Osteoblast (primary cell): ENCODE measurements around the gene ZNF814. TPM values are rescaled to one million over a fixed set of nuclear protein-coding genes. Genes with fewer than 3 reads are reported as not detected.

Source experiments
- DNase-seq: peaks from one replicate; pipeline ENCODE4 v3.0.0; 2011; ENCODE audit warnings: low spot score, mixed read lengths; ENCODE audit not compliant: insufficient read length; ENCODE audit errors: missing footprints
- H2AFZ ChIP-seq: 2 replicates; pipeline ENCODE4 v1.6.0; 2011; ENCODE audit warnings: mild to moderate bottlenecking, low read length
- H3K27ac ChIP-seq: 2 replicates; pipeline ENCODE4 v1.5.1; 2011; ENCODE audit warnings: mild to moderate bottlenecking, low read depth, low read length, moderate library complexity
- H3K27me3 ChIP-seq: 2 replicates; pipeline ENCODE4 v1.6.0; 2012; ENCODE audit warnings: mild to moderate bottlenecking, control low read depth, inconsistent platforms, low read length, moderate library complexity; ENCODE audit not compliant: insufficient read depth
- H3K36me3 ChIP-seq: 2 replicates; pipeline ENCODE4 v1.5.1; 2011; ENCODE audit warnings: mild to moderate bottlenecking, low read length, control low read depth, moderate library complexity; ENCODE audit not compliant: insufficient read depth
- H3K4me1 ChIP-seq: 2 replicates; pipeline ENCODE4 v1.5.1; 2011; ENCODE audit warnings: mild to moderate bottlenecking, low read length, control low read depth, moderate library complexity; ENCODE audit not compliant: insufficient read depth
- H3K4me2 ChIP-seq: 2 replicates; pipeline ENCODE4 v1.6.0; 2011; ENCODE audit warnings: mild to moderate bottlenecking, low read length; ENCODE audit not compliant: insufficient read depth
- H3K4me3 ChIP-seq: fragments of 200-600 bp; sonication (generic); 3 replicates; pipeline ENCODE4 v1.5.1; 2012; ENCODE audit warnings: mild to moderate bottlenecking, low read length, inconsistent platforms; ENCODE audit not compliant: insufficient read depth
- H3K79me2 ChIP-seq: 2 replicates; pipeline ENCODE4 v1.6.0; 2012; ENCODE audit warnings: mild to moderate bottlenecking, low read length, control low read depth, inconsistent platforms; ENCODE audit not compliant: insufficient read depth
- H3K9me3 ChIP-seq: 2 replicates; pipeline ENCODE4 v1.5.1; 2011; ENCODE audit warnings: low read depth, low read length, control low read depth
- H4K20me1 ChIP-seq: 2 replicates; pipeline ENCODE4 v1.6.0; 2012; ENCODE audit warnings: mild to moderate bottlenecking, low read length, control low read depth; ENCODE audit not compliant: insufficient read depth
- total RNA-seq: library from RNA; depleted of rRNA; stranded (reverse); fragments of >200 nt; gene quantifications from 2 replicates; pipeline ENCODE4 v1.2.3, GENCODE V29; 2012
- TF ChIP-seq, protein P1 (sequence below): IDR thresholded peaks from 2 replicates; pipeline ENCODE4 v1.5.1; 2011; ENCODE audit warnings: mild to moderate bottlenecking, low read depth, low read length, moderate library complexity; ENCODE audit errors: extremely low read depth

Gene ZNF814
- 12.7 and 15.9 TPM in 2 replicates for total RNA-seq

DNA sequence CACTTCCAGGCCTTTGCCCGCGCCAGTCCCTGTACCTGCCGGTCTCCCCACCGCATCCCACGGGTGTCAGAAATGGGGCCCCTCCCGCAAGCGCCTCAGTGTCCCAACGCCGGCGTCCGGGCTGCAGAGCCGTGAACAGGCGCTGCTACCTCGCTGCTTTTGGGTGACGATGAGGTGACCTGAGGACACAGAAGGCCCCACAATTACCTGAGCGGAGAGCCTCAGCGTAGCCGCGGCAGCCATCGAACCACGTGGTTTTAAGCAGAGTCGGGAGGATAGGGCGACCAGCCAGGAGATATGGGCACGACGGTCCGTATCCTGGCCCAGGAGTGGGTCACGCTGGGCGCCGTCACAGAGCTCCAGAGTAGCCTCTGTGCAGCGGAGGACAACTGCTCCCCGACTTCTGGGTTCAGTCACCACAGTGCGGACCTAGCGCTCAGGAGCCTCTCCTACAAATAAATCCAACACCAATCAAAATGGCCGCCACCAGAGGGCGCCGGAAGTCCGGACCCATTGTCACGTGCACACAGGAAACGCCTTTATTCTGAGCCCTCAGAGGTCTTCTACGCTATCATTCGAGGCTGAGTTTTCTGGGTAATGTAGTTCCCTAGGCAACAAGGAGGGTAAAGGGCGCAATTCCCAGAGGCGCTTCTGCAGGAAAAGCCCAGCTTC, at the start of gene ZNF814:
Gene ZNF814, minus strand, starts transcription at position 478 of the 672 bp plus-strand sequence. Its CDS starts 235 bp downstream, at position 243.
- Histone ChIP-seq H3K27ac (no peak within 1 kb of the TSS), H3K4me2 (peak within 1 kb of the TSS; percentile 84), H3K36me3 (peaks cover 4% of the 10 kb centered on the region), H4K20me1 (no peaks in the 10 kb centered on the region), H3K27me3 (no peaks in the 10 kb centered on the region), H3K9me3 (no peaks in the 10 kb centered on the region), H3K4me3 (peak within 1 kb of the TSS; percentile 85), H2AFZ (peak within 1 kb of the TSS; percentile 98), H3K4me1 (no peaks in the 10 kb centered on the region), H3K79me2 (peaks cover 27% of the 10 kb centered on the region)
- DNase-seq = peak; percentile 86
- TF ChIP-seq, protein P1, sequence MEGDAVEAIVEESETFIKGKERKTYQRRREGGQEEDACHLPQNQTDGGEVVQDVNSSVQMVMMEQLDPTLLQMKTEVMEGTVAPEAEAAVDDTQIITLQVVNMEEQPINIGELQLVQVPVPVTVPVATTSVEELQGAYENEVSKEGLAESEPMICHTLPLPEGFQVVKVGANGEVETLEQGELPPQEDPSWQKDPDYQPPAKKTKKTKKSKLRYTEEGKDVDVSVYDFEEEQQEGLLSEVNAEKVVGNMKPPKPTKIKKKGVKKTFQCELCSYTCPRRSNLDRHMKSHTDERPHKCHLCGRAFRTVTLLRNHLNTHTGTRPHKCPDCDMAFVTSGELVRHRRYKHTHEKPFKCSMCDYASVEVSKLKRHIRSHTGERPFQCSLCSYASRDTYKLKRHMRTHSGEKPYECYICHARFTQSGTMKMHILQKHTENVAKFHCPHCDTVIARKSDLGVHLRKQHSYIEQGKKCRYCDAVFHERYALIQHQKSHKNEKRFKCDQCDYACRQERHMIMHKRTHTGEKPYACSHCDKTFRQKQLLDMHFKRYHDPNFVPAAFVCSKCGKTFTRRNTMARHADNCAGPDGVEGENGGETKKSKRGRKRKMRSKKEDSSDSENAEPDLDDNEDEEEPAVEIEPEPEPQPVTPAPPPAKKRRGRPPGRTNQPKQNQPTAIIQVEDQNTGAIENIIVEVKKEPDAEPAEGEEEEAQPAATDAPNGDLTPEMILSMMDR = peak; percentile 28

DNA sequence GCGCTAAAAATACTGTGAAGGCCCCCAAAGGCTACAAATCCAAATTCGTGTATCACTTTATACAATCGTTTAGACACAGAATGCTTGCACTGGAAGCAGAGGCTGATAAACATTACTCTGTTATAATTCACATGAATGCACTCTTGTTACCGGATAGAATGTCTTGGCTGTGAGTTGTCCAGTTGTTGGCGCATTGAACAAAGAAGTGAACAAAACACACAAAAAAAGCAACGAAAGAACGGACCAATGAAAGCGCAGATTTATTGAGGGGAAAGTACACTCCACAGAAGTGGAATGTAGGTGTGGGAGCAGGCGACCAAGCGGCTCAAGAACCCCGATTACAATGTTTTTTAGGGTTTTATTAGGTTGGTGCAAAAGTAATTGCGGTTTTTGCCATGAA, 46.9 kb upstream of the ZNF814 start:
- Histone ChIP-seq H3K27ac (no peak overlapping the region), H3K4me1 (peaks cover 3% of the 10 kb centered on the region), H3K4me2 (no peak overlapping the region), H3K79me2 (peaks cover 8% of the 10 kb centered on the region), H3K4me3 (no peak overlapping the region), H3K9me3 (no peaks in the 10 kb centered on the region), H2AFZ (no peak overlapping the region), H4K20me1 (no peaks in the 10 kb centered on the region), H3K36me3 (peaks cover 3% of the 10 kb centered on the region), H3K27me3 (no peaks in the 10 kb centered on the region)
- DNase-seq = no peak
- TF ChIP-seq, protein P1 = no peak

DNA sequence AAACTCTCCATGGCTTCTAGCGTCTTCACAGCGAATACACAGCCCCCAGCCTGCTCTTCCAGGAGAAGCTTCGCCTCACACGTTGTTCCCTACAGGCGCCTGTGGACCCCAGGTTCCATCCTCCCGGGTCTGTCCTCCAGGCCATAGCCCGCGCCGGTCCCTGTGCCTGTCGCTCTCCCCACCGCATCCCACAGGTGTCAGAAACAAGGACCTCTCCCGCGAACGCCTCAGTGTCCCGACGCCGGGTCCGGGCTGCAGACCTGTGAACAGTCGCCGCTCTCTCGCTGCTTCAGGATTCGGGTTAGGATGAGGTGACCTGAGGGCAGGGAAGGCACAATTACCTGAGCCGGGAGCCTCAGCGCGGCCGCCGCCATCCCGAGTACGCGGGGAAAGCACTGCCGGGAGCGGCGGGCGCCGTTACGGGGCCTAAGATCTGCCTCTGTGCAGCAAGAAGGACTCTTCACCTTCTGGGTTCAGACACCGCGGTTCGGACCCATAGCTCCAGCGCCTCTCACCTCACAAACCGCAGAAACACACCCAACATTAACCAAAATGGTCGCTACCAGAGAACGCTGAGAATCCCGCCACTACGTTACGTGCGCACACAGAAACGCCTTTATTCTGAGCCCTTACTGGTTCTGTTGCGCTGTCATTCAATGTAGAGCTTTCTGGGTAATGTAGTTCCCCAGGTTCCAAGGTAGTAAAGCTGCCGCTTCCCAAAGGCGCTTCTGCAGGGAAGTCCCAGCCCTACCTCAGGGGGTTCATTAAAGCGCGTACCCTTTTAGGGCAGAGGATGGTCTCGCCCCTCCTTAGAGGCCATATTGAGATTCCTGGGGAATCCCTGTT, 46.2 kb upstream of the ZNF814 start, which contains the start of gene ZNF418:
Gene ZNF418, minus strand, starts transcription at position 583 of the 846 bp plus-strand sequence. CDS start 1,580 bp downstream, outside the sequence.
- Histone ChIP-seq H3K9me3 (no peaks in the 10 kb centered on the region), H3K4me1 (peaks cover 3% of the 10 kb centered on the region), H3K79me2 (peaks cover 8% of the 10 kb centered on the region), H4K20me1 (no peaks in the 10 kb centered on the region), H2AFZ (peak within 1 kb of the TSS; percentile 94), H3K4me2 (peak within 1 kb of the TSS; percentile 70), H3K27me3 (no peaks in the 10 kb centered on the region), H3K27ac (peak within 1 kb of the TSS; percentile 28), H3K4me3 (peak within 1 kb of the TSS; percentile 86), H3K36me3 (no peaks in the 10 kb centered on the region)
- TF ChIP-seq, protein P1 = no peak
- peak; percentile 95 for DNase-seq

DNA sequence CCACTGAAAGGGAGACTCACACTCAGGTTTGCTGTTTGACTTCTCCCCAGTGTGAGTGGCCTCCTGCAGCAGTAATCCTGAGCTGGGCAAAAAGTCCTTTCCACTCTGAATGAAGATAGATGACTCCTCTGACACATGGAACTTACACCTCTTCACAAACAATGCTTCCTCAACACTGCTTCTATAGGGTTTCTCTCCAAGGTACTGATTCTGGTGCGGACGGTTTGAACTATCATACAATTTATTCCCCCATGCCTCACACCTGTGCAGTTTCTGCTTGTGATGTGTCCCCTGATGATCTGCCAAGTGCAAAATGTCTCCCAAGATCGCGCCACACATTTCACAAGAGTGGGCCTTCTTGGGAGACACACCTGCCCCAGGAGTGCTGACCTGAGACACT, 38.8 kb upstream of the ZNF814 start:
- H3K36me3 ChIP-seq = peaks cover 30% of the 10 kb centered on the region
- no peak overlapping the region for H3K27ac ChIP-seq
- no peaks in the 10 kb centered on the region for H3K27me3 ChIP-seq
- H2AFZ ChIP-seq = no peak overlapping the region
- H3K4me1 ChIP-seq = no peaks in the 10 kb centered on the region
- H3K79me2 ChIP-seq = peaks cover 7% of the 10 kb centered on the region
- no peaks in the 10 kb centered on the region for H4K20me1 ChIP-seq
- H3K4me2 ChIP-seq = no peak overlapping the region
- DNase-seq = no peak
- peaks cover 34% of the 10 kb centered on the region for H3K9me3 ChIP-seq
- no peak overlapping the region for H3K4me3 ChIP-seq
- TF ChIP-seq, protein P1 = no peak
